Stimulated activated naive CD8-positive, alpha-beta T cell treated with anti-CD3 and anti-CD28 coated beads, Interleukin-15, Interleukin-2, amounts not matched to agents 100 U/mL and 50 U/mL, for 24 hours (primary cell): ENCODE results near the gene HOGA1.
"Not testable (repeated sequence)": the region's sequence is repeated elsewhere in the genome, so short reads cannot be mapped to it uniquely, and the experiment has no call there.

Experiments
- ATAC-seq: fragments of 150-1000 bp; cut with Tn5 transposase; one replicate; pipeline ENCODE4 v1.10.0; 2021
- DNase-seq: peaks from one replicate; pipeline ENCODE4 v3.0.0; 2021

Gene HOGA1

DNA sequence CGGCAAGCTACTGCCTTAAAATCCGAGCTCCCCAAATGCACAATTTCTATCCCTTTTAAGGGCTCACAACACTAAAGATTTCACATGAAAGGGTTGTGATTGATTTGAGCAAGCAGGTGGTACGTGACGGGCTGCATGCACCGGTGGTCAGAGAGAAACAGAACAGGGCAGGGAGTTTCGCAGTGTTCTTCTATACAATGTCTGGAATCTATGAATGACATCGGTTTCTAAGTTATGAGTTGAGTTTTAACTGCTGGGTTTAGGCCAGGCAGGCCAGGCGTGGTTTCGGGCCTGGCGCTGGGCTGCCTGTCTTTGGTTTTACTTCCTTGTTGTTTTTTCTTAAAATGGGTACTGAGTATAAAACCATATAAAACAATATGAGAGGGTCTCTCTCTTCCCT is 28.6 kb upstream of the HOGA1 start:
- not testable (repeated sequence) for DNase-seq, ATAC-seq

DNA sequence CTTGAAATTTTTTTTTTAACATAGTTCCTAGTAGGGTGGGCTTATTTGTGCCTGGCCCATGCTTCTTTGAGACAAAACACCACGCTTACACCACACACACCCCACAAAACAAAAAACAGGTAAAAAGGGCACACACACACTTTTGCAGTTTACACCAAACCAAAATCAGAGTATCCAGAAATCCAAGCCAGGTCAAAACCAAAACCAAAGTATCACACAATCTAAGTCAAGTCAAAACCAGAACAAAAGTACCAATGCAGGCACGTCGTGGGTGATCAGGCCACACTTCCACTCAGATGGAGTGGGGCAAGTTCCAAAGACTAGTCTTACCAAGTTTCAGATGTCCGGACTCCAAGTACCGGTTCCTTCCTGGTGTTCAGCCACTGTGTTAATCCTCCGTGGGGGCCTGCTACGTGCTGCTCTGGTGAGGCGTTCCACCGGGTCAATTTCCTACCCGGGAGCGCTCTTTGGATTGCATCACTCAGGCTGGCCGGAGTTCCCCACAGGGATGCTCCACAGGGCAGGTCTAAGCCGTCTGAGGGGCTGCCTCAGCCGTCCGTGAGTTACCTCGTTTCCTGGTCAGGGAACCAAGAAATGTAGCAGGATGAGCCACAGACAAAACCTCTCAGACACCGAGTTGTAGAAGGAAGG is 23.3 kb upstream of the HOGA1 start:
- DNase-seq, ATAC-seq: not testable (repeated sequence)

DNA sequence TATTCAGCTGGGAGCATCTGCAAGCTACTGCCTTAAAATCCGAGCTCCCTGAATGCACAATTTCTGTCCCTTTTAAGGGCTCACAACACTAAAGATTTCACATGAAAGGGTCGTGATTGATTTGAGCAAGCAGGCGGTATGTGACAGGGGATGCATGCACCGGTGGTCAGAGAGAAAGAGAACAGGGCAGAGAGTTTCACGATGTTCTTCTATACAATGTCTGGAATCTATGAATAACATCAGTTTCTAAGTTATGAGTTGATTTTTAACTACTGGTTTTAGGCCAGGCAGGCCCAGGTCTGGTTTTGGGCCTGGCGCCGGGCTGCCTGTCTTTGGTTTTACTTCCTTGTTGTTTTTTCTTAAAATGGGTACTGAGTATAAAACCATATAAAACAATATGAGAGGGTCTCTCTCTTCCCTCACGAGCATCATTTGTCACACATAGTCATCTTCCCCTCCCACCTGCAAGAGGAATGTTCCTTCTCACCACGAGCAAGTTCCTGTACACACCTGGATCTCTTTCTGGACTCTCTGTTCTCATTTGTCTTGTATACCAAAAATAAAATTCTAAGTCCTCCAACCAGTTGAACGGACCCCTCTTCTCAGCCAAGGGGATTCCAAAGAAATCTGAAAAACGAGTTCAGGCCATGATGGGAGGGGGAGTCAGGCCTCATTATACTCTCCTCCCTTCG is 22.7 kb upstream of the HOGA1 start:
- ATAC-seq, DNase-seq: not testable (repeated sequence)

DNA sequence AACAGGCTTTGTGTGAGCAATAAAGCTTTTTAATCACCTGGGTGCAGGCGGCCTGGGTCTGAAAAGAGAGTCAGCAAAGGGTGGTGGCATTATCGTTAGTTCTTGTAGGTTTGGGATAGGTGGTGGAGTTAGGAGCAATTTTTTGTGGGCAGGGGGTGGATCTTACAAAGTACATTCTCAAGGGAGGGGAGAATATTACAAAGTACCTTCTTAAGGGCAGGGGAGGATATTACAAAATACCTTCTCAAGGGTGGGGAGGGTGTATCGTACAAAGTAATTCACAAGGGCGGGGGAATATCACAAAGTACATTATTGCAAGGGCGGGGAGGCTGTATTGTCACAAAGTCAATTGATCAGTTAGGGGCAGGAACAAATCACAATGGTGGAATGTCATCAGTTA is 21.9 kb upstream of the HOGA1 start:
- not testable (repeated sequence) for DNase-seq, ATAC-seq

DNA sequence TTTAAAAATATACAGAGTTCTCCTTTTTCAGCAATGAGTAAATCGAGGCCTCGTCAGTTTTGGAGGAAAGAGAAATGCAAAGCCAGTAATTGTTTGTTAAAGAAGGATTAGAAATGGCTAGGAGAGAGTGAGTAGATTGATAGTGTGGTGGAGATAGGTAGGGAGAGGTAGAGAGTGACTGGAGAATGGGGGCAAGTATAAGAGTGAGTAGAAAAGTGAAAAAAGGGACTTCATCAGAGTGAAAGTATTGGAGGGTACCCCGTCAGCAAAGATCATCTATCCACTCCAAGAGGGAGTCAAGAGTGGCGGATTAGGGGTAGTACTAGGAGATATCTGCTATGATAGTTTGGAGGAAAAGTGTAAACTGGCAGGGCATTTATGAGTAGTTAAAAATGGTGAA is 20.9 kb upstream of the HOGA1 start:
- DNase-seq (no peak), ATAC-seq (no peak)

DNA sequence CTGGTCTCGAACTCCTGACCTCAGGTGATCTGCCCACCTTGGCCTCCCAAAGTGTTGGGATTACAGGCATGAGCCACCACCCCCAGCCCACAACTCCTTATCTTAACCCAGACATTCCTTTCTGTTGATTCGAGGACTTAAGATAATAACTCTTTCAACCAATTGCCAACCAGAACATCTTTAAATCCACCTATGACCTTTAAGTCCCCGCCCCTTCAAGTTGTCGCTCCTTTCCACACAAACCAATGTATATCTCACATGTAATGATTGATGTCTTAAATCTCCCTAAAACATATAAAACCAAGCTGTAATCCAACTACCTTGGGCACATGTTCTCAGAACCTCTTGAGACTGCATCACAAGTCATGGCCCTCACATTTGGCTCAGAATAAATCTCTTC is 19.4 kb upstream of the HOGA1 start:
- ATAC-seq, result no peak
- DNase-seq, result no peak

DNA sequence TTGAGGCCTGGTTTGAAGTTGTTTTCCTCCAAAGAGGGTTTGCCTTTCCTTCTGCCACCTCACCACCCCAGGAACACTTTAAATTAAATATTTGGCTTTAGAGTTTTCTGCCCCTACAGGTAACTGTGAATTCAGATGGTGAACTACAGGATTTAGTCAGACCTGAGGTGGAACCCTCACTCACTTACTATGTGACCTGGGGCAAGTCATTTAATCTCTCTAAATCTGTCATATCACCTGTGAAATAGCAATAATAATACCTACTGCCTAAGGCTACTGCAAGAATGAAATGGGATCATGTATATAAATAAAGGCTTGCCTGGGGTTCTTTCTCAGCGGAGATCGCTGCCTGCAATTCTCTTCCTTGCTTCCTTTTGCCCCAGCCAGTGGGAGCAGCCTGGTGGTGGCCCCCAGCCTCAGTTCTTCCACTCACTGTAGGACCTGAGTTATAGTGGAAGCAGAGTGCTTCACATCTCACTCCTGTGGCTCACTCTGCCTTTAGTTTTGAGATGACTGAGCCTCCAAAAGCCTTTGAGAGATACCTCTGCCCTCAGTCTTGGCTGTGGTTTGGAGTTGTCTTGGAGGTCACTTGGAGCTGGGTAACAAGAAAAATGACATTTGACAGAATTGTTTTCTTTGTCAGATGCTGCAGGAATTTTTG is 17.7 kb upstream of the HOGA1 start:
- ATAC-seq, result no peak
- DNase-seq, result no peak

DNA sequence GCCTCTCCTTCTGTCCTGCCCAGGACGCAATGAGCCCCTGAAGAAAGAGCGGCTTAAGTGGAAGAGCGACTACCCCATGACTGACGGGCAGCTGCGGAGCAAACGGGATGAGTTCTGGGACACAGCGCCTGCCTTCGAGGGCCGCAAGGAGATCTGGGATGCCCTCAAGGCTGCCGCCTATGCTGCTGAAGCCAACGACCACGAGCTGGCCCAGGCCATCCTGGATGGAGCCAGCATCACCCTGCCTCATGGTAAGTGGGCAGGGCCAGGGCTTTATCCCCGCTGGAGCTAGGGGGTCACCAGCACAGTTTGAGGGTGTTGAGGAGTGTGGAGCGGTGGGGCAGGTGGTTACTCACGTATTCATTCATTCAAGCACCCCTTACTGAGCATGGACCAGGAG is 16.3 kb upstream of the HOGA1 start:
- no peak for ATAC-seq
- DNase-seq, result no peak

DNA sequence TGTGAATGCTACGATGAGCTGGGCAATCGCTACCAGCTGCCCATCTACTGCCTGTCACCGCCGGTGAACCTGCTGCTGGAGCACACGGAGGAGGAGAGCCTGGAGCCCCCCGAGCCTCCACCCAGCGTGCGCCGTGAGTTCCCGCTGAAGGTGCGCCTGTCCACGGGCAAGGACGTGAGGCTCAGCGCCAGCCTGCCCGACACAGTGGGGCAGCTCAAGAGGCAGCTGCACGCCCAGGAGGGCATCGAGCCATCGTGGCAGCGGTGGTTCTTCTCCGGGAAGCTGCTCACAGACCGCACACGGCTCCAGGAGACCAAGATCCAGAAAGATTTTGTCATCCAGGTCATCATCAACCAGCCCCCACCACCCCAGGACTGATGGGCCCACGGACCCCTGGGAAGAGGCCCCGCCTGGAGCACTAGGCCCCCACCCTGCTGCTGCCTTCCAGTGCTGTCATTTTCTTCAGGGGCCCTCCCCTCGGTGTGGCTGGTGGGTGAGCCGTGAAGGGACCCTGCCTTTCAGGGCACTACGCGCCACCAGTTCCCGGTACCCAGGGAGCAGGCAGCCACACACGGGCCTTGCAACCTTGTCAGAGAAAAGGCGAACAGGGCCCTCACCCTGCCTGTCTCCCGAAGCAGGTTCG is 13.9 kb upstream of the HOGA1 start:
- ATAC-seq (no peak), DNase-seq (no peak)

DNA sequence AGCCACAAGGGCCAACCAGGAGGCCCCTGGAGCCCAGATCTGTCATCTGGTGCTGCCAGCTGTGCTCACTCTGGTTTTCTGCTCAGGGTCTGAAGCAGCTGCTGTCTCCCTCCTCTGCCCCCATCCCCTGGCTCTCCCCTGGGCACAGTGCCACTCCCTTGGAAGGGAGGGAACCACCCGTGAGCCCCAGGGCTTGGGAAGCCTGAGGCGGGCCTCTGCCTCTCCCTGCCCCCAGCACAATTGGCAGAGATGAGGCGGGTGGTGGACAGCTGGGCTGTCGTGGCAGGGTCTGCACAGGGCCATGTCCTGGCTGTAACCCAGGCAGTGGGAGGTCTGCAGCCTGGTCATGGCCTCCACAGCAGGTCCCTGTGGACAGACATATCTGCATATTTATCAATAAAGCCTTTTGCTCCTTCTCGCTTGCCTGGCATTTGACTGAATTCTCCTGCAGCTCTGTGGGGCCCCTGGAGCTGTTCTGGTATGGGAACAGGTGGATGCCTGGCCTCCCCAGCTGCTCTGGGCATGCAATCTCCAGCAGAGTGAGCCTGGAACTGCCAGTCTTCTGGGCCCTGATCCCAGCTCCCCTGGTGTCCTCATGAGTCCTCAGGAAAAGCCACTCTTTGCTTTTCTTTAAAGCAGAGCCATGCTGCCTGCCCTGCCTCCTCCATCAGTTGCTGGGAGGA is 13.3 kb upstream of the HOGA1 start:
- no peak for ATAC-seq
- DNase-seq, result no peak

DNA sequence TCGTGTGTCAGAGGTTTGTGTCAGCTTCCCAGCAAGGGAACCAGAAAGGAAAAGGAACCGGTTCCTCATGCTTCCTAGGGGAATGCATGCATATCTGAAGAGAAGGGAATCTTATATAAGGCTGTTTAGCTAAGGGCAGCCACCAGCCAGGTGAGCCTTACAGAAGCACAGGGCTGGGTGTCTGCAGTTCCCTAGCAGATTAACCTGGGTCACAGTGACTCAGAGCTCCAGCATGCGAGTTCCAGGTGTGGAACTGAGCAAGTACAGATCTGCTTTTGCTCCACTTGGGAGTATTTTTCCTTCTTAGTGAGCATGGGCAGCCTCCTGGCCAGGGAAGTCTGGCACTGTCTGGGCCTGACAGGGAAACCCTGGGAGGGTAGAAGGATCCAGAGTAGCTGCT is 12.6 kb upstream of the HOGA1 start:
- ATAC-seq, result no peak

DNA sequence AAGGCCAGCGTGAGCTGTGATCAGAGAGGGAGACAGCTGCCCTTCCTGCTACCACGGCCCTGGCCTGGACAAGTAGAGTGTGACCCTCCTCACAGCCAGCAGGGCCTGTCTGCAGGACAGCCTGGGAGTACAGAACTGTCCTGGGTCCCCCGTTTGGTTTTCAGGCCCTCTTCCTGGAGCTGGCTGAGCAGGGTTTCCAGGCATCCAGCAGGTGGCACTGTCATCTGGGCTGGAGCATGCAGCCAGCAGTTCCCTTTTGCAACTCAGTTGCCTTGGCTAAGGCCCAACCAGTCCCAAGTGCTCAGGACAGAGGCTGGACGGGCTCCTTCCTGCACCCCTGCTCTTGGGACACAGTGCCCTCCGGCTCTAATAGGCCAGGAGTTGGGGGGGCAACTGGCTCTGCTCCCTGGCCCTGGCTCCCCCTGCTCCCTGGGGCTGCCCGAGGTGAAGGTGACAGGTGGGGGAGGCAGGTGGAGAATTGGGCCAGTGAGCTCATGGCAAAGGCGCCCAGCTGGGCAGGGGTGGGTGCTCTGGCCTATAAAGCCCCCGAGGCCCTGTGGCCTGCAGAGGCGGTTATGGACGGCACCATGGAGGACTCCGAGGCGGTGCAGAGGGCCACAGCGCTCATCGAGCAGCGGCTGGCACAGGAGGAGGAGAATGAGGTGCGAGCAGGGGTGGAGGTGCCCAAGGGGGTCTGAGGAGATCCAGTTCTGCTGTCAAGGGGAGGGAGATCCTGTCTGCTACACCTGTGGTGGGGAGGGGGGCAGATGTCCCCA is 11.8 kb upstream of the HOGA1 start, which contains the start of gene ANKRD2:
Gene ANKRD2, plus strand, starts transcription at position 566 of the 776 bp plus-strand sequence. Its CDS starts 10 bp downstream, at position 576.
- peak; percentile 68 for DNase-seq
- peak; percentile 66 for ATAC-seq

More for the DNA sequence above, 12.6 kb upstream of the HOGA1 start:
- DNase-seq, result no peak

DNA sequence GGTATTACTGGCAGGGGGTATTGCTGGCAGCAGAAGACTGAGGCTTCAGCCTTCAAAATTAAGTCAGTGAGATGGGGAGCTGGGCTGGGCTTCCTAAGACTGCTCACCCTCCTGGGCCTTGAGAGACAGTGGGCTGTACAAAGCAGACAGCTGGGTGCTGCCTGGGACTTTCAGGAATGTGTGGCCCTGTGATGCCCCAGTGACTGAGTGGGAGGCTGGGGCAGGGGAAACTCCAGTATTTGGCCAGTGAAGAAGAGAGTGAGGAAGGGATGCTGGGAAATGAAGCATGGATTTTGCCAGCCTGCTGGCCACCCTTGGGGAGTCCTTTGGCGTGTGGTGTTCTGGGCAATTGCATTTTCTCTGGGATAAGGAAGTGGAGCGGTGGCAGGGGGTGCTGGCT is 11.2 kb upstream of the HOGA1 start:
- DNase-seq, result no peak

DNA sequence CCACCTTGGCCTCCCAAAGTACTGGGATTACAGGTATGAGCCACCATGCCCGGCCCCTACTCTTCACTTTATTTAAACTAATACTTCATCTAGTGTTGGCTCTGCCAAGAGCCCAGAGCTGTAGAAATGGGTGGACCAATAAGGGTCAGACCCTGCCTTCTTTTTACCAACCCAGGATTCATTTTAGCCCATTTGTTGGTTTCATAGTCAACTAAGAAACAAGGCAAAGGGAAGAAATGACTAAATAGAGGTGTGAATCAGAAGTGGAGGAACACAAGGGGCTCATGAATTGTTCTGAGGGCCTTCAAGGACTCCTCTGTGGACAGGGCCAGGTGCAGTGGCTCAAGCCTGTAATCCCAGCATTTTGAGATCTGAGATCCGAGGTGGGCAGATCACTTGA is 10.5 kb upstream of the HOGA1 start:
- no peak for ATAC-seq
- DNase-seq, result no peak

More for the DNA sequence above, 11.2 kb upstream of the HOGA1 start:
- no peak for ATAC-seq

DNA sequence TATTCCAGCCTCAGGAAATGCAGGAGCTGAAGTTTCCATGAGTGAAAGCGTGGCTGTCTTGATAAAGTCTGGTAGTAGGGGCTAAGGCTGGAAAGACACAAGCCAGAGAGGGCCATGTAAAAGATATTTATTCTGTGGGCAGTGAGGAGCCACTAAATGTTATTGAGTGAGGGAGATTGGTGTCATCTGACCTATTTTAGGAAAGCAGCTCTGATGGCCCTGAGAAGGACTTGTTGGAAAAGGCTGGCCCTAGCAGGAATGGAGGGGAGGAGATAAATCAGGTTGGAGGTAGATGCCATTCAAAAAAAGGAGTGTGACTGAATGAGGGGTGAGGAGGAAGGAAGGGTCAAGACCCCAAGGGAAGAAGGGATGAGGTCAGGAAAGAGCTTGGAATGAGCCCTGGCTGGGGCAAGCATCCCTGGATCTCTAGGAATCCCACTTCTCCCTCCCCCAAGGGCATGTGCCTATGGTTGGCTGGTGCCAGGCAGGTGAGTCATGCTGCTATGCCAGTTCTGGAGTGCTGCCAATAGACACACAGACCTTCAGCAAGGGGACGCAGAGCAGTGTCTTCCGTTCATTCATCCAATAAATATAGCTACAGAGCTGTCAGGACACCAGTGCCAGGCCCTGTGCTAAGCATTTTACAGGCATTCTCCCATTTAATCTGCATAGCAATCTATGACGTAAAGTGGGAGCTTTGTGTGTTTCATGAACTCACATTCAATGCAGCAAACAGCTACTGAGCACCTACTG is 9.6 kb upstream of the HOGA1 start:
- DNase-seq (no peak), ATAC-seq (no peak)

DNA sequence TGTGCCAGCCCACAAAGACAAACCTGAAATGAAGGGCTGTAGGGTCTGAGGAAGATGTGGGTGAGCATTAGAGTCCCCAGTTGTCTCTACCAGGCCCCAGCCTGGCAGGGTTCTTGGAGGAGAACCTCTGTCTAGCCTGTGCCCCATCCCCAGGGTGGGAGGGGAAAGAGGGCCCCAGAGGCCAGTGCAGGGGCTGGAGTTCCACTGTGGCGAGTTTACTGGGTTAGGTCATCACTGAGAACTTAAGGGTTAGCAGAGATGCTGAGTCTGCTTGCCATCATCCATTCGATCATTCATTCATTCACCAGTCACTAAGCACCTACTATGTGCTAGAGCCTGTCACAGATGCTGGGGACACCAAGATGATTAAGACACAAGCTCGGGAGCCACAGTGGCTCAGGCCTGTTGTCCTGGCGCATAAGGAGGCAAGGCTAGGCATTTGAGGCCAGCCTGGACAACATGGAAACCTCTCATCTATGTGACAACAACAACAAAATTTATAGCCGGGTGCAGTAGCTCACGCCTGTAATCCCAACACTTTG is 9.0 kb upstream of the HOGA1 start:
- no peak for DNase-seq
- no peak for ATAC-seq

DNA sequence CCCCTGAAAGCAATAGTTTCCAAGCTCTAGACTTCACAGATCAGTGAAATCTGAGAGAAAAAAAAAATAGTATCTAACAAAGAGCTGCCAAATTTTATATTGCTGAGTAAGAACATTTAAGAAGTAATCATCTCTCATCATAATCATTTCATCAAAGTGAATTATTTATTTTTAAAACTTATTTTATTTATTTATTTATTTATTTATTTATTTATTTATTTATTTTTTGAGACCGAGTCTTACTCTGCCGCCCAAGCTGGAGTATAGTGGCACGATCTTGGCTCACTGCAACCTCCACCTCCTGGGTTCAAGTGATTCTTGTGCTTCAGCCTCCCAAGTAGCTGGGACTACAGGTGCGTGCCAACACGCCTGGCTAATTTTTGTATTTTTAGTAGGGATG is 7.7 kb upstream of the HOGA1 start:
- ATAC-seq, DNase-seq: not testable (repeated sequence)

DNA sequence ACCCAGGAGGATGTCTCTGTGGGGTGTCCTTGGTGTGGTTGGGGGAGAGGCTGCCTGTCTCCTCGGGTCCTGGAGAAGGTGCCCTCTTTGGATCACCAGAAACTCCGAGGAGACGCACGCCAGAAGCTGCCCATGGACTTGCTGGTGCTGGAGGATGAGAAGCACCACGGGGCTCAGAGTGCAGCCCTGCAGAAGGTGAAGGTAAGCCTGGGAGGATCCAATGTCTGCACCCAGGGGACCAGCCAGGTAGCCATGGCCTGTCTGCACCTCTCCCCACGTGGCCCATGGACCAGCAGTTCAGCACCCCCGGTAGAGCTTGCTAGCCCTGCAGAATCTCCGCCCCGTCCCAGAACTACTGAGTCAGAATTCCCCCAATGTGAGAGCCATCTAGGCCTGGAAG is 6.5 kb upstream of the HOGA1 start:
- ATAC-seq, result no peak
- DNase-seq, result no peak

DNA sequence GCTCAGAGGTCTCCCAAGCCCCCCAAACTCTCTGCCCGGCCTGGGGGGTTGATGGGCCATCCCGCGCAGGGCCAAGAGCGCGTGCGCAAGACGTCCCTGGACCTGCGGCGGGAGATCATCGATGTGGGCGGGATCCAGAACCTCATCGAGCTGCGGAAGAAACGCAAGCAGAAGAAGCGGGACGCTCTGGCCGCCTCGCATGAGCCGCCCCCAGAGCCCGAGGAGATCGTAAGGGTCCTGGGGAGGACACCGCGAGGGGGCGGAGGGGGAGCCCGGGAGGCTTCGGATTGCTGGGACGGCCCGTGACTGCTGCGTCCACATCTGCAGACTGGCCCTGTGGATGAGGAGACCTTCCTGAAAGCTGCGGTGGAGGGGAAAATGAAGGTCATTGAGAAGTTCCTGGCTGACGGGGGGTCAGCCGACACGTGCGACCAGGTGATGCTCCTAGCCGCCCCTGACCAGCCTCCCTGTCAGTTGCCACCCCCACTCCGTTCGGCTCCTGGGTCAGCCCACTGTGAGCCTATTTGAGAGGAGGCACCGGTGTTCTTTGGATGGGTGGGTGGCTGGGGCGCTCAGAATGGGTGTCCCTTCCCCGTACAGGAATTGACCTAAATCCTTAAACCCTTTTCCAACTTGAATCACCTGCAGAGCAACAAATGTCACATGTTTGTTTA is 5.9 kb upstream of the HOGA1 start:
- ATAC-seq, result no peak

More for the DNA sequence above, 5.9 kb upstream of the HOGA1 start:
- DNase-seq, result no peak
